K562 (cell line): ENCODE results near the gene LRRC51. TPM values are rescaled to one million over a fixed set of nuclear protein-coding genes. Genes with fewer than 3 reads are reported as not detected.

Experiments
- ATF1 ChIP-seq, 2 experiments: fragments of 450-650 bp in 1 of 2; IDR thresholded peaks; 2 replicates each; pipeline ENCODE4 v1.6.1; 2016; ENCODE audit warnings: missing compliant biosample characterization in 1 of 2, missing genetic modification characterization in 1 of 2
- ATF7 ChIP-seq: fragments of 450-650 bp; IDR thresholded peaks from 2 replicates; pipeline ENCODE4 v1.7.1; 2014; ENCODE audit warnings: mild to moderate bottlenecking, moderate library complexity
- BRD4 ChIP-seq: fragments of 200-600 bp; sonication (generic); IDR thresholded peaks from 2 replicates; pipeline ENCODE4 v1.6.1; 2017; ENCODE audit warnings: inconsistent platforms
- CREB1 ChIP-seq, 2 experiments: sonication (generic) in 1 of 2; formaldehyde crosslinking in 1 of 2; IDR thresholded peaks; 2 replicates each; pipeline versions ENCODE4 v1.6.1 to v1.8.0; 2012 to 2022; ENCODE audit warnings: inconsistent platforms in 1 of 2, mild to moderate bottlenecking in 1 of 2, missing genetic modification reagents in 1 of 2, moderate library complexity in 1 of 2
- DPF2 ChIP-seq: fragments of 450-650 bp; IDR thresholded peaks from 2 replicates; pipeline ENCODE4 v1.6.1; 2016
- EP400 ChIP-seq: fragments of 450-650 bp; IDR thresholded peaks from 2 replicates; pipeline ENCODE4 v1.6.1; 2017; ENCODE audit warnings: antibody characterized with exemption, mild to moderate bottlenecking, moderate library complexity
- HNRNPL ChIP-seq: fragments of 200-400 bp; formaldehyde crosslinking; IDR thresholded peaks from 2 replicates; pipeline ENCODE4 v1.6.1; 2017; ENCODE audit warnings: low read depth, mild to moderate bottlenecking, low read length
- JUND ChIP-seq, 2 experiments: IDR thresholded peaks; 2 replicates in 1 of 2; 3 replicates in 1 of 2; pipeline ENCODE4 v1.6.1; 2011; ENCODE audit warnings: borderline replicate concordance in 2 of 2, low read depth in 2 of 2, low read length in 2 of 2, improper control_type of control experiment in 1 of 2, missing biosample characterization in 1 of 2, missing genetic modification characterization in 1 of 2, missing genetic modification reagents in 1 of 2
- MYNN ChIP-seq, 2 experiments: sonication (generic); formaldehyde crosslinking in 1 of 2; IDR thresholded peaks; 2 replicates each; pipeline versions ENCODE4 v1.5.0 to v1.6.1; 2016 to 2020; ENCODE audit warnings: antibody characterized with exemption in 1 of 2, missing genetic modification reagents in 1 of 2
- OTX1 ChIP-seq: fragments of 450-650 bp; formaldehyde crosslinking; IDR thresholded peaks from 2 replicates; pipeline ENCODE4 v1.4.0; 2022; ENCODE audit warnings: mild to moderate bottlenecking
- PHF21A ChIP-seq: fragments of 450-650 bp; IDR thresholded peaks from 2 replicates; pipeline ENCODE4 v1.6.1; 2017; ENCODE audit warnings: low read depth, borderline replicate concordance
- SAP30 ChIP-seq: fragments of 200-600 bp; sonication (generic); IDR thresholded peaks from 2 replicates; pipeline ENCODE4 v1.6.1; 2012; ENCODE audit warnings: borderline replicate concordance, low read depth, mild to moderate bottlenecking, moderate library complexity, low read length, control low read depth, inconsistent platforms; ENCODE audit not compliant: insufficient read depth, poor library complexity, severe bottlenecking
- ZNF239 ChIP-seq: fragments of 250-450 bp; sonication (Bioruptor Pico); IDR thresholded peaks from 2 replicates; pipeline ENCODE4 v1.4.0; 2020; ENCODE audit warnings: mild to moderate bottlenecking
- ZNF316 ChIP-seq: fragments of 450-650 bp; IDR thresholded peaks from 2 replicates; pipeline ENCODE4 v1.6.1; 2016
- polyA plus RNA-seq, 8 experiments: library from polyadenylated mRNA; depleted of rRNA in 4 of 8; stranded (reverse) in 5 of 8; unstranded in 3 of 8; fragments of >200 nt; fragmentation: Nextera tagmentation in 2 of 8; fragmentation: Illumina TruSeq in 1 of 8; extraction: Ambion mirVana in 2 of 8; extraction: Trizol in 1 of 8; gene quantifications; 2 replicates each; pipeline versions ENCODE4 v1.2.1 to v1.2.3, GENCODE V29; 2011 to 2014; ENCODE audit warnings: inconsistent platforms in 1 of 8, missing spikeins in 1 of 8
- total RNA-seq, 7 experiments: library from RNA; depleted of rRNA in 6 of 7; stranded (reverse); fragments of >200 nt in 6 of 7; fragmentation: Illumina TruSeq in 2 of 7; extraction: Trizol in 2 of 7; gene quantifications; 2 replicates each; pipeline versions ENCODE4 v1.2.1 to v1.2.3, GENCODE V29; 2011 to 2021; ENCODE audit warnings: low replicate concordance in 1 of 7
- TF ChIP-seq, protein P1 (sequence below): sonication (generic); formaldehyde crosslinking; IDR thresholded peaks from 2 replicates; pipeline ENCODE4 v1.8.0; 2022; ENCODE audit warnings: mild to moderate bottlenecking, missing genetic modification reagents
- TF ChIP-seq, protein P2 (sequence below): fragments of 250-450 bp; sonication (Bioruptor Pico); IDR thresholded peaks from 2 replicates; pipeline ENCODE4 v1.4.0; 2020; ENCODE audit warnings: mild to moderate bottlenecking, moderate library complexity, borderline replicate concordance
- TF ChIP-seq, protein P3 (sequence below): IDR thresholded peaks from 2 replicates; pipeline ENCODE4 v1.6.1; 2011; ENCODE audit not compliant: insufficient read length; ENCODE audit errors: extremely low read depth

Gene LRRC51
- total and polyA plus RNA-seq, 9 of the 15 experiments (the other 6 are each of a cell fraction or from before 2014, with no cell fraction given): 4.7 to 10.6 (median 5.6) TPM

DNA sequence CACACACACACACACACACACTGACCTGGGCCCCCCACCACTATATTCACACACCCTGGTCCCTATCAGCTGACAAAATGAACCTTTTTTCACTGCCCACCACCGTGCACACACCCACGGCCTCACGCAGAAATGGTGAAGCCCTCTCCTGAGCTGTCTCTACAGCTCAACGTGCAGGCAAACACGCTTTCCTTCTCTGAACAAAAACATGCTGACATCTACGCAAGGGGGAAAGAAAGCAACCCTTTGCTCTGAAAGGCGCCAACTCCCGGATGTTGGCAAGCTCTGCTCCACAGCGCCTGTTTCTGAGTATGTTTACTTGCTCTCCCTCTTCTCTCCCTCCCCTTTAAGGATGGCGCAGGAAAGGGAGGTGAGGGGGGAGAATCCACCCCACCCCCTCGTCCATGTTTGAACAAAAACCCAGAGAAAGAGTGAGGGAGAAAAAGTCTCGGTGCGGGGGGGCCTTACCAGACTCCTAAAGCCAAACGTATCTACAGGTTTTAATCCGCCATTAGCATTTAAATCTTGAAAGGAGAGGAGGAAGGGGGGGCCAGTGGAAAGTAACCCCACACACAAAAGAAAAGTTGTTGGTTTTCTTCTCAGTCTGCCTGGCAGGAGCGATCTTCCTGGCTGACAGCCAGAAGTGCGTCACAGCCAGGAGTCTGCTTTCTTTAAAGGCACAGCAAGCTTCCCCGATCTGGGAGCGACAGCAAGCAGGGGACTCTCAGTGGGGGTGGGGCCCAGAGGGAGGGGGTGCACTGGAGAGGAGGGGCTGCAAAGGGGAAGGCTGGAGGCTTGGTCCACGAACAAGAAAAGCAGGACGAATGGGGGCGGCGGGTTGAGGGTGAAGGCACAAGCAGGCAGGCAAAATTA lies 39.9 kb upstream of the LRRC51 start (continued):
- TF ChIP-seq JUND (IDR thresholded peaks at IDR 0.05; ENCODE audit: borderline replicate concordance, low read depth, low read length): 0 out of 2 replicates have a peak, but pooled peaks have one; percentile 8
- no peak; the same call in 2 of the 3 replicates for TF ChIP-seq JUND (tag; IDR thresholded peaks at IDR 0.05; ENCODE audit: borderline replicate concordance, low read depth, low read length)
- peak; percentile 52; the same call in 1 of the 2 replicates for TF ChIP-seq BRD4
- TF ChIP-seq ATF7: peak; percentile 52; the same call in 1 of the 2 replicates
- TF ChIP-seq PHF21A: 0 out of 2 replicates have a peak, but pooled peaks have one; percentile 6
- TF ChIP-seq MYNN (IDR thresholded peaks at IDR 0.05): 0 out of 2 replicates have a peak, but pooled peaks have one; percentile 12
- no peak for TF ChIP-seq MYNN (CRISPR knock-in tag; IDR thresholded peaks at IDR 0.05)
- TF ChIP-seq ZNF239: no peak
- TF ChIP-seq, protein P1, sequence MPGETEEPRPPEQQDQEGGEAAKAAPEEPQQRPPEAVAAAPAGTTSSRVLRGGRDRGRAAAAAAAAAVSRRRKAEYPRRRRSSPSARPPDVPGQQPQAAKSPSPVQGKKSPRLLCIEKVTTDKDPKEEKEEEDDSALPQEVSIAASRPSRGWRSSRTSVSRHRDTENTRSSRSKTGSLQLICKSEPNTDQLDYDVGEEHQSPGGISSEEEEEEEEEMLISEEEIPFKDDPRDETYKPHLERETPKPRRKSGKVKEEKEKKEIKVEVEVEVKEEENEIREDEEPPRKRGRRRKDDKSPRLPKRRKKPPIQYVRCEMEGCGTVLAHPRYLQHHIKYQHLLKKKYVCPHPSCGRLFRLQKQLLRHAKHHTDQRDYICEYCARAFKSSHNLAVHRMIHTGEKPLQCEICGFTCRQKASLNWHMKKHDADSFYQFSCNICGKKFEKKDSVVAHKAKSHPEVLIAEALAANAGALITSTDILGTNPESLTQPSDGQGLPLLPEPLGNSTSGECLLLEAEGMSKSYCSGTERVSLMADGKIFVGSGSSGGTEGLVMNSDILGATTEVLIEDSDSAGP (CRISPR knock-in tag): peak; percentile 91
- TF ChIP-seq, protein P2, sequence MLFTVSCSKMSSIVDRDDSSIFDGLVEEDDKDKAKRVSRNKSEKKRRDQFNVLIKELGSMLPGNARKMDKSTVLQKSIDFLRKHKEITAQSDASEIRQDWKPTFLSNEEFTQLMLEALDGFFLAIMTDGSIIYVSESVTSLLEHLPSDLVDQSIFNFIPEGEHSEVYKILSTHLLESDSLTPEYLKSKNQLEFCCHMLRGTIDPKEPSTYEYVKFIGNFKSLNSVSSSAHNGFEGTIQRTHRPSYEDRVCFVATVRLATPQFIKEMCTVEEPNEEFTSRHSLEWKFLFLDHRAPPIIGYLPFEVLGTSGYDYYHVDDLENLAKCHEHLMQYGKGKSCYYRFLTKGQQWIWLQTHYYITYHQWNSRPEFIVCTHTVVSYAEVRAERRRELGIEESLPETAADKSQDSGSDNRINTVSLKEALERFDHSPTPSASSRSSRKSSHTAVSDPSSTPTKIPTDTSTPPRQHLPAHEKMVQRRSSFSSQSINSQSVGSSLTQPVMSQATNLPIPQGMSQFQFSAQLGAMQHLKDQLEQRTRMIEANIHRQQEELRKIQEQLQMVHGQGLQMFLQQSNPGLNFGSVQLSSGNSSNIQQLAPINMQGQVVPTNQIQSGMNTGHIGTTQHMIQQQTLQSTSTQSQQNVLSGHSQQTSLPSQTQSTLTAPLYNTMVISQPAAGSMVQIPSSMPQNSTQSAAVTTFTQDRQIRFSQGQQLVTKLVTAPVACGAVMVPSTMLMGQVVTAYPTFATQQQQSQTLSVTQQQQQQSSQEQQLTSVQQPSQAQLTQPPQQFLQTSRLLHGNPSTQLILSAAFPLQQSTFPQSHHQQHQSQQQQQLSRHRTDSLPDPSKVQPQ (CRISPR knock-in tag): no peak
- TF ChIP-seq ATF1 (CRISPR knock-in tag; IDR thresholded peaks at IDR 0.05): no peak
- peak; percentile 84 for TF ChIP-seq ATF1 (tag; IDR thresholded peaks at IDR 0.05)
- peak; percentile 53; the same call in 1 of the 2 replicates for TF ChIP-seq CREB1 (IDR thresholded peaks at IDR 0.05)
- TF ChIP-seq CREB1 (CRISPR knock-in tag; IDR thresholded peaks at IDR 0.05): peak; percentile 32; the same call in 1 of the 2 replicates
- TF ChIP-seq OTX1 (CRISPR knock-in tag): 0 out of 2 replicates have a peak, but pooled peaks have one; percentile 34
- TF ChIP-seq SAP30: peak; percentile 22
- no peak for TF ChIP-seq ZNF316
- TF ChIP-seq DPF2: peak; percentile 50; the same call in 1 of the 2 replicates
- no peak for TF ChIP-seq HNRNPL
- TF ChIP-seq, protein P3, sequence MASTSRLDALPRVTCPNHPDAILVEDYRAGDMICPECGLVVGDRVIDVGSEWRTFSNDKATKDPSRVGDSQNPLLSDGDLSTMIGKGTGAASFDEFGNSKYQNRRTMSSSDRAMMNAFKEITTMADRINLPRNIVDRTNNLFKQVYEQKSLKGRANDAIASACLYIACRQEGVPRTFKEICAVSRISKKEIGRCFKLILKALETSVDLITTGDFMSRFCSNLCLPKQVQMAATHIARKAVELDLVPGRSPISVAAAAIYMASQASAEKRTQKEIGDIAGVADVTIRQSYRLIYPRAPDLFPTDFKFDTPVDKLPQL: no peak
- peak; percentile 47; the same call in 1 of the 2 replicates for TF ChIP-seq EP400
